ENCODE measurements around the gene CHRNE. TPM values are rescaled to one million over a fixed set of nuclear protein-coding genes. Genes with fewer than 3 reads are reported as not detected.
A peak's percentile ranks its signal among the peaks of the same experiment; 100 is the strongest.

The CHRNE gene
- total and polyA plus RNA-seq, 2 of the 8 experiments (the other 6 are each of a cell fraction or from before 2014, with no cell fraction given) = 0.15 to 0.33 TPM

DNA sequence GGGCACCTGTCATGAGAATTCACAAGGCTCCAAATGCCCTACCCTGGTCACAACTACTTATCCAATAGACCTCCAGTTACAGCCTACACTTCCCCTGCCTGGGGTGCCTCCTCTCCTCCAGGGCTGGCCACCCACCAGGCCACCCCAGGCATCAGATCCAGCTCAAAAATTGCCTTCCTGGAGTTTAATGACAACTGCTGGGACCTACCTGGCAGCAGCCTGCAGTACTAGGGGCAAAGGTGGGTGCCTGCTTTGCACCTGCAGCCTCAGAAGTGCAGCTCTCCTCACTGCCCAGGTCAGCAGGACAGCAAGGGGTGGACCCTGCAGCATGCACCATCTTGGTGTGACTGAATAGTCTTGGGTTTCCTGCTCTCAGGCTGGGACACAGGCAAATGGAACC is 32.8 kb upstream of the CHRNE start:
- Histone ChIP-seq H3K23me2 (ENCODE audit: low read depth, low read length) (peaks cover 8% of the 10 kb centered on the region; the same call in 1 of the 2 replicates), H3K9ac (replicated peaks in 1 of 4; ENCODE audit: extremely low read depth in 1 of 4, low read depth in 3 of 4, low read length in 3 of 4) (no peak overlapping the region), H3K79me2 (ENCODE audit: control insufficient read depth in 1 of 2, insufficient read depth in 2 of 2, low read length in 2 of 2) (peaks cover 0 to 12% of the 10 kb centered on the region in 2 experiments; a peak in 3 of 4 replicates), H2AFZ (ENCODE audit: low read length) (no peak overlapping the region), H4K8ac (ENCODE audit: extremely low read depth, insufficient read depth, low read length) (no peak overlapping the region), H2BK5ac (ENCODE audit: low read depth, low read length) (no peak overlapping the region), H3K4me1 (replicated peaks in 1 of 4; ENCODE audit: control insufficient read depth in 3 of 4, insufficient read depth in 4 of 4, low read length in 3 of 4) (peaks cover 0 to 8% (median 6%) of the 10 kb centered on the region in 4 experiments; a peak in 6 of 7 replicates), H3K23ac (ENCODE audit: insufficient read length) (no peak overlapping the region), H3K56ac (replicated peaks; ENCODE audit: insufficient read length, low read depth, low read length) (no peak overlapping the region), H3K18ac (ENCODE audit: extremely low read depth, low read length) (no peak overlapping the region), H4K20me1 (replicated peaks in 1 of 2; ENCODE audit: control insufficient read depth in 1 of 2, insufficient read depth in 2 of 2, low read length in 2 of 2) (peaks cover 0 to 1% of the 10 kb centered on the region in 2 experiments), H3K9me3 (ENCODE audit: insufficient read depth in 2 of 2, low read depth in 1 of 2, low read length in 1 of 2) (no peaks in the 10 kb centered on the region), H3K36me3 (ENCODE audit: control insufficient read depth in 2 of 4, insufficient read depth in 4 of 4, low read length in 3 of 4) (peaks cover 9 to 16% (median 13%) of the 10 kb centered on the region in 4 experiments), H3K27me3 (replicated peaks in 1 of 4; ENCODE audit: control insufficient read depth in 3 of 4, extremely low read depth in 1 of 4, insufficient read depth in 3 of 4, low read length in 3 of 4) (no peaks in the 10 kb centered on the region), H2BK15ac (ENCODE audit: low read length) (no peak overlapping the region), H3K4ac (replicated peaks; ENCODE audit: insufficient read length, low read depth, low read length) (no peak overlapping the region), H2AK5ac (ENCODE audit: low read depth, low read length) (no peak overlapping the region), H2BK20ac (ENCODE audit: low read length) (no peak overlapping the region), H3K79me1 (ENCODE audit: low read depth, low read length) (peaks cover 9% of the 10 kb centered on the region), H3K14ac (ENCODE audit: insufficient read length) (no peak overlapping the region), H4K5ac (ENCODE audit: insufficient read length, low read depth, low read length) (no peak overlapping the region), H3K27ac (ENCODE audit: low read depth, low read length) (no peak overlapping the region), H3K4me2 (ENCODE audit: insufficient read depth in 1 of 2, low read depth in 2 of 2, low read length in 2 of 2) (no peak overlapping the region), H4K91ac (replicated peaks; ENCODE audit: insufficient read length, low read length) (no peak overlapping the region), H2BK120ac (replicated peaks; ENCODE audit: low read depth, low read length) (no peak overlapping the region), H2BK12ac (ENCODE audit: low read depth, low read length) (no peak overlapping the region), H3K4me3 (ENCODE audit: extremely low read depth in 1 of 4, insufficient read depth in 2 of 4, low read depth in 3 of 4, low read length in 4 of 4) (no peak overlapping the region)
- no peak for FAIRE-seq
- ChIA-PET POLR2A (ENCODE audit: partially characterized antibody) (interaction anchor here (1.4 to 27.4 kb wide), 8 partner anchors 7 to 84 kb away, joined by 3 to 987 read pairs (median 26); partner anchors contain the start of genes C17orf107, CHRNE, ENO3 and GP1BA), CTCF (ENCODE audit: partially characterized antibody) (interaction anchor here (1.4 to 2.2 kb wide), 2 partner anchors 11 to 32 kb away, joined by 3 to 8 read pairs; partner anchors contain the start of gene CHRNE)
- no peak for DNase-seq (ENCODE audit: low read depth in 1 of 2, low spot score in 2 of 2)
- TF ChIP-seq EGR1 (IDR thresholded peaks at IDR 0.05; ENCODE audit: borderline replicate concordance, low read depth, low read length) (no peak), POLR2A (IDR thresholded peaks at IDR 0.05; ENCODE audit: control extremely low read depth in 1 of 2, low read depth in 2 of 2, low read length in 2 of 2) (0 out of 3 replicates have a peak, but pooled peaks of 1 of the 2 experiments have one; percentile 13), RNF2 (IDR thresholded peaks at IDR 0.05; ENCODE audit: borderline replicate concordance, low read depth, low read length, missing control alignments, poor library complexity, severe bottlenecking) (no peak)

Data from H1 (cell line).